Epithelial cell of proximal tubule (primary cell): ENCODE data around the gene HLA-B. TPM values are rescaled to one million over a fixed set of nuclear protein-coding genes. Genes with fewer than 3 reads are reported as not detected.
"Not testable (repeated sequence)": the region's sequence is repeated elsewhere in the genome, so short reads cannot be mapped to it uniquely, and the experiment has no call there.

ENCODE experiments used
- DNase-seq: peaks from one replicate; pipeline ENCODE4 v3.0.0-alpha.2; 2011; ENCODE audit warnings: low read depth
- H3K4me3 ChIP-seq: 2 replicates; pipeline ENCODE4 v1.5.1; 2011; ENCODE audit warnings: low read depth, mild to moderate bottlenecking, low read length
- CTCF ChIP-seq: conservative IDR thresholded peaks from 2 replicates; pipeline ENCODE4 v1.5.1; 2012; ENCODE audit warnings: low read depth, mild to moderate bottlenecking, low read length
- total RNA-seq: library from RNA; depleted of rRNA; stranded (reverse); fragments of >200 nt; gene quantifications from 2 replicates; pipeline ENCODE4 v1.2.3, GENCODE V29; 2015

Gene HLA-B
- total RNA-seq, 1 donor from 2014 or later, result 225 TPM

- TF ChIP-seq CTCF, result no peak
- no peak for DNase-seq
- no peak overlapping the region for H3K4me3 ChIP-seq
Measured at GRCh38 chr6:31393932-31394331, 37.0 kb upstream of the HLA-B start.

GRCh38 chr6:31389802-31390132 lies 32.8 kb upstream of the HLA-B start:
- not testable (repeated sequence) for DNase-seq, H3K4me3 ChIP-seq

GRCh38 chr6:31388916-31389801 lies 32.2 kb upstream of the HLA-B start:
- DNase-seq, H3K4me3 ChIP-seq: not testable (repeated sequence)

- no peak for DNase-seq
- no peak overlapping the region for H3K4me3 ChIP-seq
- TF ChIP-seq CTCF, result no peak
Measured at GRCh38 chr6:31386977-31387376, 30.0 kb upstream of the HLA-B start.

GRCh38 chr6:31386099-31386498 lies 29.1 kb upstream of the HLA-B start:
- H3K4me3 ChIP-seq, result no peak overlapping the region
- TF ChIP-seq CTCF, result no peak
- no peak for DNase-seq

GRCh38 chr6:31385041-31385440 lies 28.1 kb upstream of the HLA-B start:
- no peak overlapping the region for H3K4me3 ChIP-seq
- no peak for TF ChIP-seq CTCF
- DNase-seq, result no peak

GRCh38 chr6:31383149-31383548 lies 26.2 kb upstream of the HLA-B start:
- no peak for TF ChIP-seq CTCF
- DNase-seq, result no peak
- no peak overlapping the region for H3K4me3 ChIP-seq

- no peak overlapping the region for H3K4me3 ChIP-seq
- no peak for DNase-seq
- no peak for TF ChIP-seq CTCF
Measured at GRCh38 chr6:31381666-31382065, 24.7 kb upstream of the HLA-B start.
